Measurements from ENCODE around the gene PPEF1.
"Not testable (repeated sequence)": the region's sequence is repeated elsewhere in the genome, so short reads cannot be mapped to it uniquely, and the experiment has no call there.

The PPEF1 gene

GRCh38 chrX:18797141-18797540, 89.7 kb downstream of the PPEF1 start:
- no peak for DNase-seq (ENCODE audit: low read depth, low spot score)

- no peak for DNase-seq (ENCODE audit: low read depth, low spot score)
Observed at GRCh38 chrX:18799911-18800310, 92.5 kb downstream of the PPEF1 start.

GRCh38 chrX:18809641-18810040, 102.2 kb downstream of the PPEF1 start:
- no peak for DNase-seq (ENCODE audit: low read depth, low spot score)

GRCh38 chrX:18810416-18810815, 103.0 kb downstream of the PPEF1 start:
- no peak for DNase-seq (ENCODE audit: low read depth, low spot score)

- DNase-seq (ENCODE audit: low read depth, low spot score) = no peak
Observed at GRCh38 chrX:18825375-18825774, 117.9 kb downstream of the PPEF1 start.

- no peak for DNase-seq (ENCODE audit: low read depth, low spot score)
Observed at GRCh38 chrX:18828832-18829404, 121.5 kb downstream of the PPEF1 start.

- no peak for DNase-seq (ENCODE audit: low read depth, low spot score)
Observed at GRCh38 chrX:18833071-18833731, 125.8 kb downstream of the PPEF1 start.

GRCh38 chrX:18847901-18848300, 140.5 kb downstream of the PPEF1 start:
- DNase-seq (ENCODE audit: low read depth, low spot score) = not testable (repeated sequence)

- DNase-seq (ENCODE audit: low read depth, low spot score) = no peak
Observed at GRCh38 chrX:18855919-18856644, 148.6 kb downstream of the PPEF1 start.

GRCh38 chrX:18856645-18856997, 149.2 kb downstream of the PPEF1 start:
- no peak for DNase-seq (ENCODE audit: low read depth, low spot score)

GRCh38 chrX:18861511-18861910, 154.1 kb downstream of the PPEF1 start:
- DNase-seq (ENCODE audit: low read depth, low spot score) = no peak

- DNase-seq (ENCODE audit: low read depth, low spot score) = no peak
Observed at GRCh38 chrX:18864390-18864920, 157.0 kb downstream of the PPEF1 start.

GRCh38 chrX:18871161-18871890, 163.9 kb downstream of the PPEF1 start:
- no peak for DNase-seq (ENCODE audit: low read depth, low spot score)

GRCh38 chrX:18871970-18872369, 164.5 kb downstream of the PPEF1 start:
- no peak for DNase-seq (ENCODE audit: low read depth, low spot score)

- DNase-seq (ENCODE audit: low read depth, low spot score) = no peak
Observed at GRCh38 chrX:18872621-18873020, 165.2 kb downstream of the PPEF1 start.

- no peak for DNase-seq (ENCODE audit: low read depth, low spot score)
Observed at GRCh38 chrX:18873189-18873791, 165.8 kb downstream of the PPEF1 start.

- no peak for DNase-seq (ENCODE audit: low read depth, low spot score)
Observed at GRCh38 chrX:18873836-18874235, 166.4 kb downstream of the PPEF1 start.

- no peak for DNase-seq (ENCODE audit: low read depth, low spot score)
Observed at GRCh38 chrX:18874560-18875255, 167.3 kb downstream of the PPEF1 start.

GRCh38 chrX:18875256-18875878, 167.9 kb downstream of the PPEF1 start:
- DNase-seq (ENCODE audit: low read depth, low spot score) = no peak

- no peak for DNase-seq (ENCODE audit: low read depth, low spot score)
Observed at GRCh38 chrX:18877469-18877868, 170.0 kb downstream of the PPEF1 start.

Data from brain pericyte (primary cell).